ENCODE measurements around the gene BBS9. TPM values are rescaled to one million over a fixed set of nuclear protein-coding genes. Genes with fewer than 3 reads are reported as not detected.
"Not testable (repeated sequence)": the region's sequence is repeated elsewhere in the genome, so short reads cannot be mapped to it uniquely, and the experiment has no call there.

BBS9 gene
- total RNA-seq, 1 donor from 2014 or later = 4.2 TPM

DNA sequence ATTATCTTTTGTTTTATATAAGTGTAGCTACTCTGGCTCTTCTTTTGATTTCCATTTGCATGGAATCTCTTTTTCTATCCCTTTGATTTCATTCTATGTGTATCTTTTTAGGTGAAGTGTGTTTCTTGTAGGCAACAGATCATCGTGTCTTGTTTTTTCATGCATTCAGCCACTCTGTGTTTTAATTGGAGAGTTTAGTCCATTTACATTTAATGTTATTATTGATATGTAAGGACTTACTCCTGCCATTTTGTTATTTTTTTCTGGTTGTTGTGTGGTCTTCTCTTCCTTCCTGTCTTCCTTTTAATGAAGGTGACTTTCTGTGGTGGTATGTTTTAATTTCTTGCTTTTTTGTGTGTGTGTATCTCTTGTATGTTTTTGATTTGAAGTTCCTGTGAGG lies 81.6 kb downstream of the BBS9 start:
- no peak for TF ChIP-seq CTCF (IDR thresholded peaks at IDR 0.05; ENCODE audit: insufficient read depth, low read length, severe bottlenecking)
- DNase-seq (ENCODE audit: low read depth) (no peak), FAIRE-seq (no peak)
- Histone ChIP-seq H3K27me3 (ENCODE audit: control insufficient read depth, insufficient read depth, low read length) (no peaks in the 10 kb centered on the region), H3K4me3 (ENCODE audit: low read depth, low read length) (no peak overlapping the region), H3K36me3 (ENCODE audit: control insufficient read depth, insufficient read depth, low read length) (no peaks in the 10 kb centered on the region)

DNA sequence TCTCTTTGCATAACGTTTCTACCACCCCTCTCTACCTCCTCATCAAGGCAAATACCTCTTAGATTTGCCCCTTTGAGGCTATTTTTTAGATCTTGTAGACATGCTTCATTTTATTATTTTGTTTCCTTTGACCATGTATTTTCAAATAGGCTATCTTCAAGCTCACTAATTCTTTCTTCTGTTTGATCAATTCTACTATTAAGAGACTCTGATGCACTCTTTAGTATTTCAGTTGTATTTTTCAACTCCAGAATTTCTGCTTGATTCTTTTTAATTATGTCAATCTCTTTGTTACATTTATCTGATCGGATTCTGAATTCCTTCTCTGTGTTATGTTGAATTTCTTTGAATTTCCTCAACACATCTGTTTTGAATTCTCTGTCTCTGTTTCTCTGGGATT lies 82.8 kb downstream of the BBS9 start:
- FAIRE-seq = no peak
- Histone ChIP-seq H3K36me3 (ENCODE audit: control insufficient read depth, insufficient read depth, low read length) (no peaks in the 10 kb centered on the region), H3K4me3 (ENCODE audit: low read depth, low read length) (no peak overlapping the region), H3K27me3 (ENCODE audit: control insufficient read depth, insufficient read depth, low read length) (no peaks in the 10 kb centered on the region)
- no peak for DNase-seq (ENCODE audit: low read depth)
- TF ChIP-seq CTCF (IDR thresholded peaks at IDR 0.05; ENCODE audit: insufficient read depth, low read length, severe bottlenecking) = no peak

- no peak for DNase-seq (ENCODE audit: low read depth)
- Histone ChIP-seq H3K4me3 (ENCODE audit: low read depth, low read length) (no peak overlapping the region), H3K27me3 (ENCODE audit: control insufficient read depth, insufficient read depth, low read length) (no peaks in the 10 kb centered on the region), H3K36me3 (ENCODE audit: control insufficient read depth, insufficient read depth, low read length) (no peaks in the 10 kb centered on the region)
- no peak for TF ChIP-seq CTCF (IDR thresholded peaks at IDR 0.05; ENCODE audit: insufficient read depth, low read length, severe bottlenecking)
- no peak for FAIRE-seq
Measured at GRCh38 chr7:33215992-33216391, 86.6 kb downstream of the BBS9 start.

GRCh38 chr7:33217595-33217994 lies 88.2 kb downstream of the BBS9 start:
- Histone ChIP-seq H3K27me3 (ENCODE audit: control insufficient read depth, insufficient read depth, low read length) (no peaks in the 10 kb centered on the region), H3K4me3 (ENCODE audit: low read depth, low read length) (no peak overlapping the region), H3K36me3 (ENCODE audit: control insufficient read depth, insufficient read depth, low read length) (no peaks in the 10 kb centered on the region)
- no peak for FAIRE-seq
- no peak for TF ChIP-seq CTCF (IDR thresholded peaks at IDR 0.05; ENCODE audit: insufficient read depth, low read length, severe bottlenecking)
- no peak for DNase-seq (ENCODE audit: low read depth)

DNA sequence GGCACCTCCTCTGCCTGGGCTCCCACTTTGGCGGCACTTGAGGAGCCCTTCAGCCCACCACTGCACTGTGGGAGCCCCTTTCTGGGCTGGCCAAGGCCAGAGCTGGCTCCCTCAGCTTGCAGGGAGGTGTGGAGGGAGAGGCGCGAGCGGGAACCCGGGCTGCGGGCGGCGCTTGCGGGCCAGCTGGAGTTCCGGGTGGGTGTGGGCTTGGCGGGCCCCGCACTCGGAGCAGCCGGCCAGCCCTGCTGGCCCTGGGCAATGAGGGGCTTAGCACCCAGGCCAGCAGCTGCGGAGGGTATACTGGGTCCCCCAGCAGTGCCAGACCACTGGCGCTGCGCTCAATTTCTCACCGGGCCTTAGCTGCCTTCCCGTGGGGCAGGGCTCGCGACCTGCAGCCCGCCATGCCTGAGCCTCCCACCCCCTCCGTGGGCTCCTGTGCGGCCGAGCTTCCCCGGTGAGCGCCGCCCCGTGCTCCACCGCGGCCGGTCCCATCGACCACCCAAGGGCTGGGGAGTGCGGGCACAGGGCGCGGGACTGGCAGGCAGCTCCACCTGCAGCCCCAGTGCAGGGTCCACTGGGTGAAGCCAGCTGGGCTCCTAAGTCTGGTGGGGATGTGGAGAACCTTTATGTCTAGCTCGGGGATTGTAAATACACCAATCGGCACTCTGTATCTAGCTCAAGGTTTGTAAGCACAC lies 89.6 kb downstream of the BBS9 start:
- DNase-seq (ENCODE audit: low read depth); H3K36me3 ChIP-seq (ENCODE audit: control insufficient read depth, insufficient read depth, low read length); H3K4me3 ChIP-seq (ENCODE audit: low read depth, low read length); FAIRE-seq; H3K27me3 ChIP-seq (ENCODE audit: control insufficient read depth, insufficient read depth, low read length): not testable (repeated sequence)

DNA sequence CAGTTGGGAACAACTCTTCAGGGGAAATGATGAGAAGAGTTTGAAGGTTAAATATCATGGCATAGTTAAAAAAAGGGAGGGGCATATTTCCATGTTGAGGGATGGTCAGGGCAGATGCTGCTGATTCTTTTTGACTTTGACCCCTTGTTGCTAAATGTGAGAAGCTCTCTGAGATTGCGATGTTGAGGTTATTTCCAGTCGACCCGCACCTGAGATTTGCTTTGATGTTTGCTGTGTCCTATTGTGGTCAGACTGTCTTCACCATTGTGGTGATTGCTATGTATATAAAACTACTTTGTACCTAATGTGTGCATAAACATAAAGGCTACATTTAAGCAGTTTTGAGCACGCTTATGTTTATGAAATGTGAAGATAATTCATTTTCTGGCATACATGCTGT lies 90.9 kb downstream of the BBS9 start:
- FAIRE-seq = no peak
- Histone ChIP-seq H3K4me3 (ENCODE audit: low read depth, low read length) (no peak overlapping the region), H3K27me3 (ENCODE audit: control insufficient read depth, insufficient read depth, low read length) (no peaks in the 10 kb centered on the region), H3K36me3 (ENCODE audit: control insufficient read depth, insufficient read depth, low read length) (no peaks in the 10 kb centered on the region)
- DNase-seq (ENCODE audit: low read depth) = no peak
- TF ChIP-seq CTCF (IDR thresholded peaks at IDR 0.05; ENCODE audit: insufficient read depth, low read length, severe bottlenecking) = no peak

Measured in bronchial epithelial cell (primary cell).